H9 (cell line): ENCODE data around the gene STAT1. TPM values are rescaled to one million over a fixed set of nuclear protein-coding genes. Genes with fewer than 3 reads are reported as not detected.

Source experiments
- DNase-seq: peaks from one replicate; pipeline ENCODE4 v3.0.0-alpha.2; 2017
- H2AFZ ChIP-seq: one replicate; pipeline ENCODE4 v1.6.1; 2013; ENCODE audit warnings: mild to moderate bottlenecking, low read length, control low read depth, moderate library complexity
- H2AK5ac ChIP-seq: 2 replicates; pipeline ENCODE4 v1.6.1; 2013; ENCODE audit warnings: low read length, control low read depth, mixed read lengths; ENCODE audit not compliant: insufficient read length
- H2BK120ac ChIP-seq: one replicate; pipeline ENCODE4 v1.6.1; 2013; ENCODE audit warnings: low read depth, mild to moderate bottlenecking, low read length, control low read depth, inconsistent platforms; ENCODE audit not compliant: poor library complexity, severe bottlenecking
- H2BK12ac ChIP-seq: 2 replicates; pipeline ENCODE4 v1.6.1; 2013; ENCODE audit warnings: low read length, control low read depth, mixed read lengths, low read depth; ENCODE audit not compliant: insufficient read length
- H2BK15ac ChIP-seq: 2 replicates; pipeline ENCODE4 v1.6.1; 2013; ENCODE audit warnings: low read depth, low read length, control low read depth
- H2BK20ac ChIP-seq: one replicate; pipeline ENCODE4 v1.6.1; 2013; ENCODE audit warnings: low read depth, mild to moderate bottlenecking, low read length, control low read depth, inconsistent platforms; ENCODE audit not compliant: poor library complexity, severe bottlenecking
- H2BK5ac ChIP-seq: 2 replicates; pipeline ENCODE4 v1.6.1; 2013; ENCODE audit warnings: low read length, control low read depth, mixed read lengths; ENCODE audit not compliant: insufficient read length
- H3K14ac ChIP-seq: 2 replicates; pipeline ENCODE4 v1.6.1; 2013; ENCODE audit warnings: low read length, control low read depth; ENCODE audit not compliant: insufficient read depth
- H3K18ac ChIP-seq: 2 replicates; pipeline ENCODE4 v1.6.1; 2013; ENCODE audit warnings: low read depth, mild to moderate bottlenecking, mixed read lengths, low read length, control low read depth; ENCODE audit not compliant: insufficient read length
- H3K23ac ChIP-seq: 2 replicates; pipeline ENCODE4 v1.6.1; 2013; ENCODE audit warnings: low read length, control low read depth, mixed read lengths, low read depth; ENCODE audit not compliant: insufficient read length
- H3K23me2 ChIP-seq: 2 replicates; pipeline ENCODE4 v1.6.1; 2013; ENCODE audit warnings: low read depth, mild to moderate bottlenecking, mixed read lengths, low read length, control low read depth; ENCODE audit not compliant: insufficient read length, poor library complexity, severe bottlenecking
- H3K27ac ChIP-seq: 2 replicates; pipeline ENCODE4 v1.5.1; 2013; ENCODE audit warnings: low read length, control low read depth, mixed read lengths, low read depth; ENCODE audit not compliant: insufficient read length
- H3K27me3 ChIP-seq: 2 replicates; pipeline ENCODE4 v1.6.1; 2013; ENCODE audit warnings: low read length, control low read depth, inconsistent platforms; ENCODE audit not compliant: insufficient read depth
- H3K4ac ChIP-seq: 2 replicates; pipeline ENCODE4 v1.6.1; 2013; ENCODE audit warnings: low read depth, mild to moderate bottlenecking, control low read depth, inconsistent platforms, low read length, moderate library complexity
- H3K4me1 ChIP-seq: 2 replicates; pipeline ENCODE4 v1.6.1; 2013; ENCODE audit warnings: low read length, control low read depth, inconsistent platforms; ENCODE audit not compliant: insufficient read depth
- H3K4me2 ChIP-seq: 2 replicates; pipeline ENCODE4 v1.6.1; 2013; ENCODE audit warnings: low read length, control low read depth, mixed read lengths; ENCODE audit not compliant: insufficient read length, insufficient read depth
- H3K56ac ChIP-seq: 2 replicates; pipeline ENCODE4 v1.6.1; 2013; ENCODE audit warnings: low read depth, mild to moderate bottlenecking, mixed read lengths, low read length, control low read depth; ENCODE audit not compliant: insufficient read length
- H3K79me1 ChIP-seq: 2 replicates; pipeline ENCODE4 v1.6.1; 2013; ENCODE audit warnings: low read depth, mild to moderate bottlenecking, moderate library complexity, low read length, control low read depth, inconsistent platforms; ENCODE audit not compliant: insufficient read depth, poor library complexity, severe bottlenecking
- H3K79me2 ChIP-seq: 2 replicates; pipeline ENCODE4 v1.6.1; 2013; ENCODE audit warnings: low read length, control low read depth, inconsistent platforms; ENCODE audit not compliant: insufficient read depth
- H3K9ac ChIP-seq: 2 replicates; pipeline ENCODE4 v1.6.1; 2013; ENCODE audit warnings: low read length, control low read depth, mixed read lengths; ENCODE audit not compliant: insufficient read length; ENCODE audit errors: extremely low read depth
- H3K9me3 ChIP-seq: one replicate; pipeline ENCODE4 v1.6.1; 2013; ENCODE audit warnings: low read depth, low read length, inconsistent platforms; ENCODE audit not compliant: control insufficient read depth
- H3T11ph ChIP-seq: one replicate; pipeline ENCODE4 v1.6.1; 2013; ENCODE audit warnings: mild to moderate bottlenecking, low read length, control low read depth, inconsistent platforms
- H4K20me1 ChIP-seq: one replicate; pipeline ENCODE4 v1.6.1; 2013; ENCODE audit not compliant: control insufficient read depth, insufficient read length, insufficient read depth
- H4K5ac ChIP-seq: 2 replicates; pipeline ENCODE4 v1.6.1; 2013; ENCODE audit warnings: low read depth, mild to moderate bottlenecking, mixed read lengths, low read length, control low read depth; ENCODE audit not compliant: insufficient read length
- H4K8ac ChIP-seq: replicated peaks from 2 replicates; pipeline ENCODE4 v1.6.1; 2013; ENCODE audit warnings: low read length, control low read depth, mixed read lengths, low read depth; ENCODE audit not compliant: insufficient read length
- H4K91ac ChIP-seq: 2 replicates; pipeline ENCODE4 v1.6.1; 2013; ENCODE audit warnings: low read depth, mild to moderate bottlenecking, moderate library complexity, mixed read lengths, low read length, control low read depth; ENCODE audit not compliant: insufficient read length
- H3K27ac Mint-ChIP-seq, 3 experiments: 2 replicates in 2 of 3; 3 replicates in 1 of 3; pipeline ENCODE4 v1.8.0; 2020 to 2021; ENCODE audit warnings: mixed read lengths in 3 of 3, mild to moderate bottlenecking in 1 of 3, moderate library complexity in 1 of 3
- H3K27me3 Mint-ChIP-seq: 2 replicates; pipeline ENCODE4 v1.8.0; 2021; ENCODE audit warnings: low read depth, mild to moderate bottlenecking, moderate library complexity, mixed read lengths
- H3K36me3 Mint-ChIP-seq, 3 experiments: 2 replicates in 2 of 3; 3 replicates in 1 of 3; pipeline ENCODE4 v1.8.0; 2020 to 2021; ENCODE audit warnings: low read depth in 3 of 3, mixed read lengths in 3 of 3; ENCODE audit not compliant: insufficient read depth in 1 of 3
- H3K4me1 Mint-ChIP-seq, 2 experiments: 2 replicates each; pipeline ENCODE4 v1.8.0; 2020; ENCODE audit warnings: mixed read lengths in 2 of 2
- H3K4me3 Mint-ChIP-seq, 2 experiments: 2 replicates in 1 of 2; 3 replicates in 1 of 2; pipeline ENCODE4 v1.8.0; 2020 to 2021; ENCODE audit warnings: mild to moderate bottlenecking in 2 of 2, mixed read lengths in 2 of 2, moderate library complexity in 1 of 2
- H3K9me3 Mint-ChIP-seq, 2 experiments: 2 replicates in 1 of 2; 3 replicates in 1 of 2; pipeline ENCODE4 v1.8.0; 2020; ENCODE audit warnings: mild to moderate bottlenecking in 2 of 2, mixed read lengths in 2 of 2, moderate library complexity in 1 of 2
- WGBS: extraction: QIAGEN DNeasy Blood & Tissue Kit; methylation state at CpG from one replicate; pipeline ENCODE4 v1.1.7; 2013; ENCODE audit warnings: missing lambda C conversion rate, low lambda C conversion rate, mixed read lengths; ENCODE audit not compliant: insufficient read length; ENCODE audit errors: extremely low coverage; 5-methylcytosine and 5-hydroxymethylcytosine counted together
- total RNA-seq: library from RNA; stranded (reverse); gene quantifications from 2 replicates; pipeline ENCODE4 v1.2.1, GENCODE V29; 2021
- TF ChIP-seq, protein P1 (sequence below): fragments of 200-600 bp; sonication (generic); conservative IDR thresholded peaks from 3 replicates; pipeline ENCODE4 v1.8.0; 2021; ENCODE audit warnings: antibody characterized with exemption, mild to moderate bottlenecking

The STAT1 gene
- total RNA-seq, 1 experiment from 2014 or later, result 48.1 TPM

DNA sequence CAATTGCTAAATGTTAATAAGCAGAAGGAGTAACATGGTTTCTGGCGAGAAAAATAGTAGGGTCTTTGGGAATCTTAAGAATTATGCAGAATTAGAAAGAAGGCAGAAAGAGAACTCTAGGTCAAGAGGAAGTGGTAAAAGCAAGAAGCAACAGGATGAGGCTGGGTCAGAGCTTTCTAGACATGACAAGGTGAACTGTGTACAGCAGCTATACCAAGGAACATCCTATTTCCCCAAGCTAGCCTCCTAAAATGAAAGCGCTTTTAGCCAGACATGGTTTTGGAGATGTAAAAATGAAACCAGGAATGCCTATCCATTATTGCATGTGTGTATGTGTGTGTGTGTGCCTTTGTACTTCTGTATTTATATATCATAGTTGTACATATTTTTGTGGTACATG, 42.3 kb upstream of the STAT1 start:
- H3K23me2 ChIP-seq, result no peaks in the 10 kb centered on the region
- H3K23ac ChIP-seq, result no peak overlapping the region
- no peaks in the 10 kb centered on the region for H3K79me1 ChIP-seq
- no peak overlapping the region for H4K8ac ChIP-seq
- H2AFZ ChIP-seq, result no peak overlapping the region
- H4K5ac ChIP-seq, result no peak overlapping the region
- no peaks in the 10 kb centered on the region for H3K27me3 ChIP-seq
- no CpG with 5 or more reads among the region's 2 CpGs for WGBS
- H3K4me2 ChIP-seq, result no peak overlapping the region
- H3K4me3 Mint-ChIP-seq, result no peak overlapping the region
- no peak overlapping the region for H3K14ac ChIP-seq
- no peak overlapping the region for H2BK120ac ChIP-seq
- no peaks in the 10 kb centered on the region for H3K9me3 Mint-ChIP-seq
- no peaks in the 10 kb centered on the region for H3K4me1 Mint-ChIP-seq
- H3K18ac ChIP-seq, result no peak overlapping the region
- H3K9ac ChIP-seq, result no peak overlapping the region
- H2BK5ac ChIP-seq, result no peak overlapping the region
- H3K27ac Mint-ChIP-seq, result no peak overlapping the region
- no peak overlapping the region for H2BK15ac ChIP-seq
- no peak overlapping the region for H4K91ac ChIP-seq
- H4K20me1 ChIP-seq, result no peaks in the 10 kb centered on the region
- no peaks in the 10 kb centered on the region for H3K4me1 ChIP-seq
- no peak overlapping the region for H2BK12ac ChIP-seq
- TF ChIP-seq, protein P1, sequence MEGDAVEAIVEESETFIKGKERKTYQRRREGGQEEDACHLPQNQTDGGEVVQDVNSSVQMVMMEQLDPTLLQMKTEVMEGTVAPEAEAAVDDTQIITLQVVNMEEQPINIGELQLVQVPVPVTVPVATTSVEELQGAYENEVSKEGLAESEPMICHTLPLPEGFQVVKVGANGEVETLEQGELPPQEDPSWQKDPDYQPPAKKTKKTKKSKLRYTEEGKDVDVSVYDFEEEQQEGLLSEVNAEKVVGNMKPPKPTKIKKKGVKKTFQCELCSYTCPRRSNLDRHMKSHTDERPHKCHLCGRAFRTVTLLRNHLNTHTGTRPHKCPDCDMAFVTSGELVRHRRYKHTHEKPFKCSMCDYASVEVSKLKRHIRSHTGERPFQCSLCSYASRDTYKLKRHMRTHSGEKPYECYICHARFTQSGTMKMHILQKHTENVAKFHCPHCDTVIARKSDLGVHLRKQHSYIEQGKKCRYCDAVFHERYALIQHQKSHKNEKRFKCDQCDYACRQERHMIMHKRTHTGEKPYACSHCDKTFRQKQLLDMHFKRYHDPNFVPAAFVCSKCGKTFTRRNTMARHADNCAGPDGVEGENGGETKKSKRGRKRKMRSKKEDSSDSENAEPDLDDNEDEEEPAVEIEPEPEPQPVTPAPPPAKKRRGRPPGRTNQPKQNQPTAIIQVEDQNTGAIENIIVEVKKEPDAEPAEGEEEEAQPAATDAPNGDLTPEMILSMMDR, result no peak
- H3K27me3 Mint-ChIP-seq, result no peaks in the 10 kb centered on the region
- no peak overlapping the region for H3K4ac ChIP-seq
- no peak overlapping the region for H3T11ph ChIP-seq
- no peak overlapping the region for H2BK20ac ChIP-seq
- no peak overlapping the region for H2AK5ac ChIP-seq
- no peak for DNase-seq
- no peaks in the 10 kb centered on the region for H3K9me3 ChIP-seq
- no peak overlapping the region for H3K56ac ChIP-seq
- H3K36me3 Mint-ChIP-seq, result no peaks in the 10 kb centered on the region
- no peaks in the 10 kb centered on the region for H3K79me2 ChIP-seq
- H3K27ac ChIP-seq, result no peak overlapping the region
